ENCODE data around the gene DOCK1. TPM values are rescaled to one million over a fixed set of nuclear protein-coding genes. Genes with fewer than 3 reads are reported as not detected.

DOCK1 gene
- total RNA-seq, 1 donor from 2014 or later, result 25.8 TPM

- peaks cover 4 to 22% of the 10 kb centered on the region in 2 donors for H3K36me3 ChIP-seq
- H3K27me3 ChIP-seq, result no peaks in the 10 kb centered on the region
- H3K4me1 ChIP-seq, result no peaks in the 10 kb centered on the region
- intact Hi-C loops (cut with DNase I), result no loop called here
- TF ChIP-seq CTCF (IDR thresholded peaks at IDR 0.05), result no peak
- no peaks in the 10 kb centered on the region for H3K9me3 ChIP-seq
- no peak overlapping the region for H3K4me3 ChIP-seq
- no peak overlapping the region for H3K27ac ChIP-seq
- DNase-seq (ENCODE audit: low spot score in 2 of 2), result no peak
Measured at GRCh38 chr10:127133225-127133624, 228.0 kb downstream of the DOCK1 start.

GRCh38 chr10:127133672-127134500 is 228.7 kb downstream of the DOCK1 start:
- DNase-seq (ENCODE audit: low spot score in 2 of 2), result no peak
- Histone ChIP-seq H3K36me3 (peaks cover 6 to 24% of the 10 kb centered on the region in 2 donors), H3K4me3 (no peak overlapping the region), H3K9me3 (no peaks in the 10 kb centered on the region), H3K27ac (no peak overlapping the region), H3K27me3 (no peaks in the 10 kb centered on the region), H3K4me1 (no peaks in the 10 kb centered on the region)
- intact Hi-C loops (cut with DNase I), result no loop called here
- no peak for TF ChIP-seq CTCF (IDR thresholded peaks at IDR 0.05)

- Histone ChIP-seq H3K9me3 (no peaks in the 10 kb centered on the region), H3K4me1 (no peaks in the 10 kb centered on the region), H3K27ac (no peak overlapping the region), H3K27me3 (no peaks in the 10 kb centered on the region), H3K4me3 (no peak overlapping the region), H3K36me3 (peaks cover 7 to 8% of the 10 kb centered on the region in 2 donors)
- intact Hi-C loops (cut with DNase I), result no loop called here
- TF ChIP-seq CTCF (IDR thresholded peaks at IDR 0.05), result no peak
- DNase-seq (ENCODE audit: low spot score in 2 of 2), result no peak
Measured at GRCh38 chr10:127135844-127136577, 230.8 kb downstream of the DOCK1 start.

GRCh38 chr10:127137391-127137790 is 232.2 kb downstream of the DOCK1 start:
- Histone ChIP-seq H3K36me3 (peaks cover 6 to 7% of the 10 kb centered on the region in 2 donors), H3K4me3 (no peak overlapping the region), H3K9me3 (no peaks in the 10 kb centered on the region), H3K4me1 (no peaks in the 10 kb centered on the region), H3K27me3 (no peaks in the 10 kb centered on the region), H3K27ac (no peak overlapping the region)
- DNase-seq (ENCODE audit: low spot score in 2 of 2), result no peak
- TF ChIP-seq CTCF (IDR thresholded peaks at IDR 0.05), result no peak
- intact Hi-C loops (cut with DNase I), result no loop called here

- Histone ChIP-seq H3K36me3 (peaks cover 7 to 10% of the 10 kb centered on the region in 2 donors), H3K27me3 (no peaks in the 10 kb centered on the region), H3K4me3 (no peak overlapping the region), H3K27ac (no peak overlapping the region), H3K4me1 (no peaks in the 10 kb centered on the region), H3K9me3 (no peaks in the 10 kb centered on the region)
- no peak for TF ChIP-seq CTCF (IDR thresholded peaks at IDR 0.05)
- DNase-seq (ENCODE audit: low spot score in 2 of 2), result no peak
- intact Hi-C loops (cut with DNase I), result no loop called here
Measured at GRCh38 chr10:127142136-127142535, 236.9 kb downstream of the DOCK1 start.
